Liver (tissue), 9 donors: ENCODE measurements around the gene WDR75. TPM values are rescaled to one million over a fixed set of nuclear protein-coding genes. Genes with fewer than 3 reads are reported as not detected.

Source experiments
- DNase-seq: peaks from one replicate; pipeline ENCODE4 v3.0.0-alpha.2; 2017; ENCODE audit warnings: low spot score
- H3K27ac ChIP-seq, 2 donors: one replicate each; pipeline ENCODE4 v1.7.0; 2013; ENCODE audit warnings: inconsistent platforms in 2 of 2, low read length in 2 of 2, control low read depth in 1 of 2, low read depth in 1 of 2, mild to moderate bottlenecking in 1 of 2
- H3K27me3 ChIP-seq, 4 donors: one replicate each; pipeline versions ENCODE4 v1.6.1 to v1.7.0; 2013; ENCODE audit warnings: low read length in 3 of 4, inconsistent platforms in 1 of 4, mild to moderate bottlenecking in 1 of 4, moderate library complexity in 1 of 4; ENCODE audit not compliant: control insufficient read depth in 4 of 4, insufficient read depth in 4 of 4
- H3K36me3 ChIP-seq, 4 donors: one replicate each; pipeline versions ENCODE4 v1.6.1 to v1.7.0; 2013; ENCODE audit warnings: low read length in 3 of 4, mild to moderate bottlenecking in 3 of 4, low read depth in 1 of 4, moderate library complexity in 1 of 4; ENCODE audit not compliant: control insufficient read depth in 4 of 4, insufficient read depth in 3 of 4
- H3K4me1 ChIP-seq, 4 donors: one replicate each; pipeline versions ENCODE4 v1.6.1 to v1.7.0; 2013; ENCODE audit warnings: low read length in 3 of 4, mild to moderate bottlenecking in 3 of 4, moderate library complexity in 1 of 4; ENCODE audit not compliant: control insufficient read depth in 4 of 4, insufficient read depth in 4 of 4
- H3K4me3 ChIP-seq, 3 donors: one replicate each; pipeline versions ENCODE4 v1.6.1 to v1.7.0; 2013; ENCODE audit warnings: low read length in 3 of 3, control low read depth in 1 of 3, low read depth in 1 of 3, mild to moderate bottlenecking in 1 of 3
- H3K9ac ChIP-seq, 2 donors: one replicate each; pipeline ENCODE4 v1.7.0; 2013; ENCODE audit warnings: low read length in 2 of 2, mild to moderate bottlenecking in 2 of 2, moderate library complexity in 2 of 2, control low read depth in 1 of 2, low read depth in 1 of 2
- H3K9me3 ChIP-seq, 4 donors: one replicate each; pipeline versions ENCODE4 v1.6.1 to v1.7.0; 2013; ENCODE audit warnings: low read length in 3 of 4; ENCODE audit not compliant: control insufficient read depth in 4 of 4
- EGR1 ChIP-seq, 2 donors: IDR thresholded peaks; 2 replicates each; pipeline ENCODE4 v1.6.1; 2016 to 2018; ENCODE audit warnings: antibody characterized with exemption in 2 of 2, low read depth in 2 of 2
- FOXA2 ChIP-seq: IDR thresholded peaks from 2 replicates; pipeline ENCODE4 v1.6.1; 2016; ENCODE audit warnings: antibody characterized with exemption
- HNF4A ChIP-seq, 2 donors: conservative IDR thresholded peaks; 2 replicates each; pipeline ENCODE4 v1.6.1; 2016; ENCODE audit warnings: antibody characterized with exemption in 2 of 2, mild to moderate bottlenecking in 2 of 2
- HNF4G ChIP-seq: IDR thresholded peaks from 2 replicates; pipeline ENCODE4 v1.6.1; 2016; ENCODE audit warnings: antibody characterized with exemption
- JUND ChIP-seq, 2 donors: IDR thresholded peaks; 2 replicates each; pipeline ENCODE4 v1.6.1; 2016; ENCODE audit warnings: antibody characterized with exemption in 2 of 2
- NR2F2 ChIP-seq: IDR thresholded peaks from 2 replicates; pipeline ENCODE4 v1.6.1; 2016; ENCODE audit warnings: antibody characterized with exemption
- RAD21 ChIP-seq, 2 donors: IDR thresholded peaks; 2 replicates each; pipeline ENCODE4 v1.6.1; 2016; ENCODE audit warnings: antibody characterized with exemption in 2 of 2, mild to moderate bottlenecking in 2 of 2
- RXRA ChIP-seq, 2 donors: IDR thresholded peaks; 2 replicates each; pipeline ENCODE4 v1.6.1; 2017 to 2018; ENCODE audit warnings: antibody characterized with exemption in 2 of 2, mild to moderate bottlenecking in 1 of 2
- SP1 ChIP-seq: IDR thresholded peaks from 2 replicates; pipeline ENCODE4 v1.6.1; 2018; ENCODE audit warnings: antibody characterized with exemption, mild to moderate bottlenecking
- YY1 ChIP-seq: IDR thresholded peaks from 2 replicates; pipeline ENCODE4 v1.6.1; 2016; ENCODE audit warnings: antibody characterized with exemption, mild to moderate bottlenecking
- WGBS: extraction: QIAGEN DNeasy Blood & Tissue Kit; methylation state at CpG from one replicate; pipeline ENCODE4 v1.1.7; 2013; 5-methylcytosine and 5-hydroxymethylcytosine counted together
- polyA plus RNA-seq, 2 donors: library from polyadenylated mRNA; stranded (reverse) in 1 of 2; unstranded in 1 of 2; fragments of 200-250 nt in 1 of 2; fragments of >200 nt in 1 of 2; fragmentation: Nextera tagmentation in 1 of 2; extraction: Ambion mirVana in 1 of 2; gene quantifications; one replicate each; pipeline versions ENCODE4 v1.2.1 to v1.2.3, GENCODE V29; 2013 to 2015
- total RNA-seq, 2 donors: library from RNA; depleted of rRNA; stranded (reverse); fragments of >200 nt; gene quantifications; one replicate each; pipeline ENCODE4 v1.2.3, GENCODE V29; 2014
- TF ChIP-seq, protein P1 (sequence below): IDR thresholded peaks from 2 replicates; pipeline ENCODE4 v1.6.1; 2016; ENCODE audit warnings: antibody characterized with exemption
- TF ChIP-seq, protein P2 (sequence below): IDR thresholded peaks from 2 replicates; pipeline ENCODE4 v1.6.1; 2016; ENCODE audit warnings: antibody characterized with exemption
- TF ChIP-seq, protein P3 (sequence below): IDR thresholded peaks from 2 replicates; pipeline ENCODE4 v1.6.1; 2016; ENCODE audit warnings: antibody characterized with exemption
- TF ChIP-seq, protein P4 (sequence below): fragments of 150-350 bp; IDR thresholded peaks from 2 replicates; pipeline ENCODE4 v1.5.1; 2017; ENCODE audit warnings: improper control_type of control experiment, low read depth, low read length; ENCODE audit not compliant: missing input control
- TF ChIP-seq, protein P5 (sequence below): IDR thresholded peaks from 2 replicates; pipeline ENCODE4 v1.6.1; 2016; ENCODE audit warnings: antibody characterized with exemption, mild to moderate bottlenecking
- donor health status: healthy.
- donor health status: healthy.
- donor health status: healthy.
- donor health status: healthy.
- donor health status: healthy.

The WDR75 gene
- total and polyA plus RNA-seq, 4 donors = 7.9 to 24.5 (median 15.1) TPM

DNA sequence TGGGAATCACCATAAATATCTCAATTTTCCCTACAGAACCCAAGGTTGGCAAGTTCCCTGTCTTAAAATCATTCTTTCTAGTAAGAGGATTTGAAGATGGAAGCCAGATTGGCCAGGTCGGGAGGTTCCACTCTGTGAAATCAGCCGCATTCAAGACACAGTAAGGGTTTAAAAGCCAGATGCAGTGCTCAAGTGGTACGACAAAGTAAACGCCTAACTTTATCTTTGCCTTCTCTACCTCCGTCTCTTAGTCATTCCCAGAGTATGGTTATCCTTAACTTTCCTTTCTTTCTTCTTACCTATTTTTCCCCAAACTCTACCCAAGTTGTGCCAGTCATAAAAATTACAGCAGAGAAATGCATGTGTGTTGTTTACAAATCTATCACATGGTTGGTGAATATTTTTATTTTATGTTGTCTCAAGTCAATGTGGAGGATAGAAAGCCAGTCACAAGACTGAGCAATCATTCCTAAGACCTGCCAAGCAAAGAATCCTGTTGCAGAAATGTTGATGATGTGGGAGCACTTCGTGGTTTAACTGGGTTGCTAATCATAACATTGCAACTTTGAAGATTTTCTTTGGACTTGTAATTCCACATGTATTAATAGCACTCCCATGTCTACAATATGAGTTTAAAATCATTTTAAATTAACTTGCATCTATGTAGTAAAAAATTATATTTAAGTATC lies 76.7 kb downstream of the WDR75 start (continued):
- TF ChIP-seq HNF4G = no peak

DNA sequence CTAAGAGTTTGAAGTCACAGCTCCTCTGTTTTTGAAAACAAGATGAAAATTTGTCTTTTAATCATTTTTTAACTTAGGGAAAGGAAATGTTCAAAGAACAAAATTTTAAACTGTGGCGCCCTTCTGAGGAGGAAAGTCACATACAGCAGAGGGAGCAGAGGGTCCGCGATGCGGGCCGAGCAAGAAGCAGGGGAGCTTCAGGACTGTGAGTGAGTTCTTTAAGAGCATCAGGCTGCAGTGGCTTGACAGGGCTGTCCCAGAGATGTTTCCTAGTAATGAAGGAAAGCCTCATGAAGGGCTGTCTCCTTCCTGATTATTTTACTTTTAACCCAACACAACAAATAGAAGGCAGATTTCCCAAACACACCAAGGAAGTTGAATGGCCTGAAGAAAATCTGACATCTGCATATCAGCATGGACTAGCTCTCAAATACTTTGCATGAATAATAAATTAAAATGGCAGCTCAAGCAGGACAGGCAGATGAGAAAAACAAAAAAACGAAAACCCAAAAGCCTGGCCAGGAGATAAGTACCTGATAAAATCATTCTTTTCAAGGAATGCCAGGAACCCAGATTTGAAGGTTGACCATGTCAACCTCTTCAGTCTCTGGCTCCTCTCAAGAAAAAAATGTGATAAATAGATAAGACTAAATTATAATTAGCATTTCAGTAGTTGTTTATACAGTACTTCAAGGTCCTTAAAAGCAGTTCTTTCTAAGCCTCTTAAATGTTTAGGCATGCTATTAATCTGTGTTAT lies 78.5 kb downstream of the WDR75 start:
- WGBS = 78% methylated on average over 6 of the region's 6 CpGs
- Histone ChIP-seq H3K9ac (no peak overlapping the region), H3K27me3 (no peaks in the 10 kb centered on the region), H3K27ac (no peak overlapping the region), H3K4me1 (peaks cover 0 to 28% (median 17%) of the 10 kb centered on the region in 4 donors), H3K36me3 (no peaks in the 10 kb centered on the region), H3K4me3 (no peak overlapping the region), H3K9me3 (no peaks in the 10 kb centered on the region)
- TF ChIP-seq HNF4A (conservative IDR thresholded peaks at IDR 0.05) (peak in 1 of 2 donors; percentile 3), YY1 (no peak), HNF4G (no peak), EGR1 (IDR thresholded peaks at IDR 0.05; ENCODE audit: low read depth in 2 of 2) (no peak), FOXA2 (no peak)
- TF ChIP-seq, protein P1, sequence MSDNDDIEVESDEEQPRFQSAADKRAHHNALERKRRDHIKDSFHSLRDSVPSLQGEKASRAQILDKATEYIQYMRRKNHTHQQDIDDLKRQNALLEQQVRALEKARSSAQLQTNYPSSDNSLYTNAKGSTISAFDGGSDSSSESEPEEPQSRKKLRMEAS = no peak
- TF ChIP-seq, protein P2, sequence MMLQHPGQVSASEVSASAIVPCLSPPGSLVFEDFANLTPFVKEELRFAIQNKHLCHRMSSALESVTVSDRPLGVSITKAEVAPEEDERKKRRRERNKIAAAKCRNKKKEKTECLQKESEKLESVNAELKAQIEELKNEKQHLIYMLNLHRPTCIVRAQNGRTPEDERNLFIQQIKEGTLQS = no peak
- TF ChIP-seq, protein P3, sequence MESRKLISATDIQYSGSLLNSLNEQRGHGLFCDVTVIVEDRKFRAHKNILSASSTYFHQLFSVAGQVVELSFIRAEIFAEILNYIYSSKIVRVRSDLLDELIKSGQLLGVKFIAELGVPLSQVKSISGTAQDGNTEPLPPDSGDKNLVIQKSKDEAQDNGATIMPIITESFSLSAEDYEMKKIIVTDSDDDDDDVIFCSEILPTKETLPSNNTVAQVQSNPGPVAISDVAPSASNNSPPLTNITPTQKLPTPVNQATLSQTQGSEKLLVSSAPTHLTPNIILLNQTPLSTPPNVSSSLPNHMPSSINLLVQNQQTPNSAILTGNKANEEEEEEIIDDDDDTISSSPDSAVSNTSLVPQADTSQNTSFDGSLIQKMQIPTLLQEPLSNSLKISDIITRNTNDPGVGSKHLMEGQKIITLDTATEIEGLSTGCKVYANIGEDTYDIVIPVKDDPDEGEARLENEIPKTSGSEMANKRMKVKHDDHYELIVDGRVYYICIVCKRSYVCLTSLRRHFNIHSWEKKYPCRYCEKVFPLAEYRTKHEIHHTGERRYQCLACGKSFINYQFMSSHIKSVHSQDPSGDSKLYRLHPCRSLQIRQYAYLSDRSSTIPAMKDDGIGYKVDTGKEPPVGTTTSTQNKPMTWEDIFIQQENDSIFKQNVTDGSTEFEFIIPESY = no peak
- DNase-seq = no peak

DNA sequence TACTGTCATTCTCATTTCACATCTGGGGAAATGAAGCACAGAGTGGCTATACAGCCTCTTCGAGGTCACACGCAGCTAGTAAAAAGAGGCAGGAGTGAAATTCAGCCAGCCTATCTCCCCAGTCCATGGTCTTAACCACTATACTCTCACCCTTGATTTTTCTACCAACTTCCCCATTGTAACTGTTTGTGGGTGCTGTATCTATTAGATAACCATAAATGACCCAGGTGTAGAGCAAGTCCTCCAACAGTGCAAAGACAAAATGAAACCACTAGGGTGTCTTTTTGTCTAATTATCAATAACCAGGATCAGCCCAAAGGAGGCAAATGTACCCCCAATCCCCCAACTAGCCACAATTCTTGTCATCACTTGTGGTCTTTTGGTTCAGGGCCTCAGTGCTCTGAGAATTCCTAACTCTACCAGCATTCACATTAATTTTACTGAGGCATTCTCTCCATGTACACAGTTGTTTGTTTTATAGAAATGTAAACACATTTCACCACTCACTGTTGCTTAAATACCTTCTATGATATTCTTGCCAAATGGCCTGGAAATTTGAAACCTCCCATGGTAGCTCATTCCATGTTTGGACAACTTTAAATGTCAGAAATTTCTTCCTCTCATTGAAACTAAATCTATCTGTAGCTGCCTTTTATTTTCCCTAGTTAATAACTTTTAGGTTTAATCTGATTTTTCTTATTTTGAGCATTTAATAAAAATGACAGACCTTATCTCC lies 80.6 kb downstream of the WDR75 start:
- H3K27me3 ChIP-seq = no peaks in the 10 kb centered on the region
- no peak overlapping the region for H3K9ac ChIP-seq
- H3K9me3 ChIP-seq = no peaks in the 10 kb centered on the region
- H3K4me1 ChIP-seq = peaks cover 0 to 28% (median 17%) of the 10 kb centered on the region in 4 donors
- no peak overlapping the region for H3K4me3 ChIP-seq
- WGBS = 89% methylated on average over 2 of the region's 2 CpGs
- H3K36me3 ChIP-seq = no peaks in the 10 kb centered on the region
- H3K27ac ChIP-seq = peak overlapping the region; percentile 75 to 86
- DNase-seq = no peak
- TF ChIP-seq, protein P4, sequence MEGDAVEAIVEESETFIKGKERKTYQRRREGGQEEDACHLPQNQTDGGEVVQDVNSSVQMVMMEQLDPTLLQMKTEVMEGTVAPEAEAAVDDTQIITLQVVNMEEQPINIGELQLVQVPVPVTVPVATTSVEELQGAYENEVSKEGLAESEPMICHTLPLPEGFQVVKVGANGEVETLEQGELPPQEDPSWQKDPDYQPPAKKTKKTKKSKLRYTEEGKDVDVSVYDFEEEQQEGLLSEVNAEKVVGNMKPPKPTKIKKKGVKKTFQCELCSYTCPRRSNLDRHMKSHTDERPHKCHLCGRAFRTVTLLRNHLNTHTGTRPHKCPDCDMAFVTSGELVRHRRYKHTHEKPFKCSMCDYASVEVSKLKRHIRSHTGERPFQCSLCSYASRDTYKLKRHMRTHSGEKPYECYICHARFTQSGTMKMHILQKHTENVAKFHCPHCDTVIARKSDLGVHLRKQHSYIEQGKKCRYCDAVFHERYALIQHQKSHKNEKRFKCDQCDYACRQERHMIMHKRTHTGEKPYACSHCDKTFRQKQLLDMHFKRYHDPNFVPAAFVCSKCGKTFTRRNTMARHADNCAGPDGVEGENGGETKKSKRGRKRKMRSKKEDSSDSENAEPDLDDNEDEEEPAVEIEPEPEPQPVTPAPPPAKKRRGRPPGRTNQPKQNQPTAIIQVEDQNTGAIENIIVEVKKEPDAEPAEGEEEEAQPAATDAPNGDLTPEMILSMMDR = peak; percentile 24
- peak; percentile 95 for TF ChIP-seq YY1
- TF ChIP-seq SP1 = peak; percentile 55
- TF ChIP-seq, protein P1 = no peak
- TF ChIP-seq RAD21 (IDR thresholded peaks at IDR 0.05) = peak in 1 of 2 donors; percentile 31
- peak; percentile 32 to 51 for TF ChIP-seq RXRA (IDR thresholded peaks at IDR 0.05)
- TF ChIP-seq, protein P3 = no peak
- peak; percentile 96 for TF ChIP-seq FOXA2
- TF ChIP-seq, protein P5, sequence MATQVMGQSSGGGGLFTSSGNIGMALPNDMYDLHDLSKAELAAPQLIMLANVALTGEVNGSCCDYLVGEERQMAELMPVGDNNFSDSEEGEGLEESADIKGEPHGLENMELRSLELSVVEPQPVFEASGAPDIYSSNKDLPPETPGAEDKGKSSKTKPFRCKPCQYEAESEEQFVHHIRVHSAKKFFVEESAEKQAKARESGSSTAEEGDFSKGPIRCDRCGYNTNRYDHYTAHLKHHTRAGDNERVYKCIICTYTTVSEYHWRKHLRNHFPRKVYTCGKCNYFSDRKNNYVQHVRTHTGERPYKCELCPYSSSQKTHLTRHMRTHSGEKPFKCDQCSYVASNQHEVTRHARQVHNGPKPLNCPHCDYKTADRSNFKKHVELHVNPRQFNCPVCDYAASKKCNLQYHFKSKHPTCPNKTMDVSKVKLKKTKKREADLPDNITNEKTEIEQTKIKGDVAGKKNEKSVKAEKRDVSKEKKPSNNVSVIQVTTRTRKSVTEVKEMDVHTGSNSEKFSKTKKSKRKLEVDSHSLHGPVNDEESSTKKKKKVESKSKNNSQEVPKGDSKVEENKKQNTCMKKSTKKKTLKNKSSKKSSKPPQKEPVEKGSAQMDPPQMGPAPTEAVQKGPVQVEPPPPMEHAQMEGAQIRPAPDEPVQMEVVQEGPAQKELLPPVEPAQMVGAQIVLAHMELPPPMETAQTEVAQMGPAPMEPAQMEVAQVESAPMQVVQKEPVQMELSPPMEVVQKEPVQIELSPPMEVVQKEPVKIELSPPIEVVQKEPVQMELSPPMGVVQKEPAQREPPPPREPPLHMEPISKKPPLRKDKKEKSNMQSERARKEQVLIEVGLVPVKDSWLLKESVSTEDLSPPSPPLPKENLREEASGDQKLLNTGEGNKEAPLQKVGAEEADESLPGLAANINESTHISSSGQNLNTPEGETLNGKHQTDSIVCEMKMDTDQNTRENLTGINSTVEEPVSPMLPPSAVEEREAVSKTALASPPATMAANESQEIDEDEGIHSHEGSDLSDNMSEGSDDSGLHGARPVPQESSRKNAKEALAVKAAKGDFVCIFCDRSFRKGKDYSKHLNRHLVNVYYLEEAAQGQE = peak; percentile 17
- no peak for TF ChIP-seq NR2F2
- TF ChIP-seq, protein P2 = no peak
- peak in 1 of 2 donors; percentile 30 for TF ChIP-seq JUND (IDR thresholded peaks at IDR 0.05)
- TF ChIP-seq HNF4G = no peak
